HL-60 (cell line): Measurements from ENCODE around the gene PLEKHN1.
"Not testable (repeated sequence)": the region's sequence is repeated elsewhere in the genome, so short reads cannot be mapped to it uniquely, and the experiment has no call there.

ENCODE experiments used
- DNase-seq, 2 experiments: peaks; one replicate each; pipeline ENCODE4 v3.0.0-alpha.2; 2010 to 2020; ENCODE audit warnings: low read depth in 1 of 2, low spot score in 1 of 2
- H3K27ac ChIP-seq: fragments of 250-450 bp; sonication (Bioruptor Pico); replicated peaks from 2 replicates; pipeline ENCODE4 v1.5.1; 2020; ENCODE audit warnings: mild to moderate bottlenecking, moderate library complexity
- H3K27me3 ChIP-seq: fragments of 250-450 bp; sonication (Bioruptor Pico); 2 replicates; pipeline ENCODE4 v1.5.1; 2021; ENCODE audit warnings: mild to moderate bottlenecking, moderate library complexity; ENCODE audit not compliant: insufficient read depth, poor library complexity, severe bottlenecking
- H3K4me3 ChIP-seq: replicated peaks from 2 replicates; pipeline ENCODE4 v1.5.1; 2011; ENCODE audit warnings: mild to moderate bottlenecking, control low read depth, low read length; ENCODE audit not compliant: insufficient read depth
- CTCF ChIP-seq: IDR thresholded peaks from one replicate; pipeline ENCODE4 v1.5.1; 2011; ENCODE audit warnings: low read length, control low read depth, inconsistent platforms; ENCODE audit not compliant: insufficient read depth
- GABPA ChIP-seq: IDR thresholded peaks from 2 replicates; pipeline ENCODE4 v1.6.1; 2012; ENCODE audit warnings: low read depth
- POLR2AphosphoS5 ChIP-seq: IDR thresholded peaks from 2 replicates; pipeline ENCODE4 v1.6.1; 2012; ENCODE audit warnings: low read depth
- REST ChIP-seq: IDR thresholded peaks from 2 replicates; pipeline ENCODE4 v1.6.1; 2012; ENCODE audit warnings: low read depth; ENCODE audit not compliant: insufficient replicate concordance
- SPI1 ChIP-seq: IDR thresholded peaks from 2 replicates; pipeline ENCODE4 v1.6.1; 2012; ENCODE audit warnings: low read depth, mild to moderate bottlenecking, borderline replicate concordance

Gene PLEKHN1

GRCh38 chr1:991895-992294 lies 25.6 kb downstream of the PLEKHN1 start:
- TF ChIP-seq GABPA, result no peak
- TF ChIP-seq POLR2AphosphoS5, result no peak

GRCh38 chr1:992362-992761 lies 26.1 kb downstream of the PLEKHN1 start:
- Histone ChIP-seq H3K4me3 (no peak overlapping the region), H3K27ac (no peak overlapping the region), H3K27me3 (peaks cover 23% of the 10 kb centered on the region)
- TF ChIP-seq CTCF (no peak), SPI1 (no peak), POLR2AphosphoS5 (no peak), REST (no peak), GABPA (no peak)
- no peak for DNase-seq

More at GRCh38 chr1:991895-992294, 25.6 kb downstream of the PLEKHN1 start:
- no peak overlapping the region for H3K4me3 ChIP-seq
- H3K27ac ChIP-seq, result no peak overlapping the region
- H3K27me3 ChIP-seq, result peaks cover 18% of the 10 kb centered on the region
- DNase-seq, result no peak

- Histone ChIP-seq H3K27me3 (peaks cover 34% of the 10 kb centered on the region), H3K4me3 (no peak overlapping the region), H3K27ac (no peak overlapping the region)
- no peak for DNase-seq
- TF ChIP-seq POLR2AphosphoS5 (no peak), CTCF (no peak), SPI1 (no peak), REST (no peak), GABPA (no peak)
Observed at GRCh38 chr1:993379-993995, 27.2 kb downstream of the PLEKHN1 start.

GRCh38 chr1:994546-994945 lies 28.3 kb downstream of the PLEKHN1 start:
- H3K4me3 ChIP-seq, H3K27ac ChIP-seq, DNase-seq: not testable (repeated sequence)
- H3K27me3 ChIP-seq, result peaks cover 36% of the 10 kb centered on the region
